Transverse colon (tissue), 4 donors: Measurements from ENCODE around the gene DLGAP1.

Experiments
- CTCF ChIP-seq, 5 experiments: fragments of 200-600 bp in 3 of 5; fragments of 450-650 bp in 2 of 5; sonication (generic) in 3 of 5; IDR thresholded peaks; 1 replicate in 2 of 5; 2 replicates in 3 of 5; pipeline ENCODE4 v1.5.1; 2016 to 2017; ENCODE audit warnings: antibody characterized with exemption in 5 of 5, inconsistent platforms in 3 of 5, mild to moderate bottlenecking in 2 of 5, moderate library complexity in 1 of 5
- POLR2A ChIP-seq: fragments of 450-650 bp; IDR thresholded peaks from one replicate; pipeline ENCODE4 v1.6.1; 2016; ENCODE audit warnings: antibody characterized with exemption, mild to moderate bottlenecking, moderate library complexity
- POLR2AphosphoS5 ChIP-seq, 3 donors: sonication (generic); formaldehyde crosslinking; IDR thresholded peaks; one replicate each; pipeline ENCODE4 v1.6.1; 2016; ENCODE audit warnings: antibody characterized with exemption in 3 of 3

GRCh38 chr18:4445902-4446301, 9.2 kb downstream of the DLGAP1 start:
- TF ChIP-seq CTCF (IDR thresholded peaks at IDR 0.05): no peak
- no peak for TF ChIP-seq POLR2AphosphoS5 (IDR thresholded peaks at IDR 0.05)
- no peak for TF ChIP-seq POLR2A
